Adipocyte (in vitro differentiated cells): ENCODE results near the gene DNAJC4.
"Not testable (repeated sequence)": the region's sequence is repeated elsewhere in the genome, so short reads cannot be mapped to it uniquely, and the experiment has no call there.

Experiments used
- DNase-seq: peaks from one replicate; pipeline ENCODE4 v3.0.0-alpha.2; 2015; ENCODE audit warnings: low read depth
- H3K27me3 ChIP-seq: replicated peaks from 2 replicates; pipeline ENCODE4 v1.7.0; 2013; ENCODE audit warnings: mild to moderate bottlenecking, low read length, moderate library complexity; ENCODE audit not compliant: control insufficient read depth, insufficient read depth
- H3K36me3 ChIP-seq: 2 replicates; pipeline ENCODE4 v1.7.0; 2013; ENCODE audit warnings: low read length, mild to moderate bottlenecking, moderate library complexity; ENCODE audit not compliant: control insufficient read depth, insufficient read depth, severe bottlenecking
- H3K4me1 ChIP-seq: 2 replicates; pipeline ENCODE4 v1.7.0; 2013; ENCODE audit warnings: mild to moderate bottlenecking, low read length, moderate library complexity; ENCODE audit not compliant: control insufficient read depth, insufficient read depth
- H3K4me3 ChIP-seq: 2 replicates; pipeline ENCODE4 v1.7.0; 2013; ENCODE audit warnings: mild to moderate bottlenecking, low read length, moderate library complexity
- H3K9ac ChIP-seq: 2 replicates; pipeline ENCODE4 v1.7.0; 2013; ENCODE audit warnings: mild to moderate bottlenecking, low read length, moderate library complexity
- H3K9me3 ChIP-seq: 2 replicates; pipeline ENCODE4 v1.7.0; 2013; ENCODE audit warnings: mild to moderate bottlenecking, low read length, moderate library complexity; ENCODE audit not compliant: control insufficient read depth

The DNAJC4 gene

DNA sequence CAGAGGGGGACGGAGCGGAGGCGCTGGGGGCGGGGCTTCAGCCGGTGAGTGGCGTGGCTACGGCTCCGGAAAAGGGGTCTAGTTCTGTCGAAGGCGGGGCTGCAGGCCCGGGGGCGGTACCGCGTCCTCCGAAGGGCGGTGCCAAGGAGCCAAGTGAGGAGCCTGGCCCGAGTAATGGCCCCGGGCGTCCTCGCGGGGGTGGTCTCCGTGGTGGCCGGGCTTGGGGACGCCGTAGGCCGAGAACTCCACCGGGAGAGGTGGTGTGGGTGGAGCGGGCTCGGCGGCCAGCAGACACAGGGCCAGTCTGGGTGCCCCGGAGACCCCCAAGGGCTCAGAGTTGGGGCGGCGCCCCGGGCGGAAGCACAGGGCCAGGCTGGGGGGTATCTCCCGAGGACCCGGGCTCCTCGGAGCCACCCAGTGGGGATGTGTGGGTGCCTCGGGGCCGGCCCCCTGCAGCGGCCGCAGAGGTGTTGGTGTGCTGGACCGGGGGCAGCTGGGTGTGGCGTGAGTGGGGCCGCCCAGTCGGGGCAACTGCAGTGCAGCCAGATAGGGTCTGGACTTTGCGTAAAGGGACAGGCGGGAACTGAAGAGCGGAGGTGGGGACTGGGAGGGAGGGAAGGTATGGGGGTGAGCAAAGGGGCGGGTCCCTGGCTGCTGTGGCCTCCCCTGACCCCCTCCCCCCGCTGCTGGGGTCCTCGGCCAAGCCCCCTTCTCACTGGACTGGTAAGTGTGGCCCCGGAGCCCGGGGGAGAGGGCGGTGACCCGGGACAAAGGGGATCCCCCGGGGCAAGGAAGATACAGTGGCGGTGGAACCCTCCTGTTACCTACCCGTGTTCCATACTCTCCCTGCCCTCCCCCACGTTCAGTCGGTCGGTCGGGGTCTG, 11.4 kb downstream of the DNAJC4 start:
- Histone ChIP-seq H3K4me1 (peaks cover 35% of the 10 kb centered on the region), H3K27me3 (no peaks in the 10 kb centered on the region), H3K9ac (peak overlapping the region; percentile 95), H3K4me3 (peak overlapping the region; percentile 90), H3K9me3 (no peaks in the 10 kb centered on the region), H3K36me3 (peaks cover 32% of the 10 kb centered on the region)
- peak; percentile 59 for DNase-seq

DNA sequence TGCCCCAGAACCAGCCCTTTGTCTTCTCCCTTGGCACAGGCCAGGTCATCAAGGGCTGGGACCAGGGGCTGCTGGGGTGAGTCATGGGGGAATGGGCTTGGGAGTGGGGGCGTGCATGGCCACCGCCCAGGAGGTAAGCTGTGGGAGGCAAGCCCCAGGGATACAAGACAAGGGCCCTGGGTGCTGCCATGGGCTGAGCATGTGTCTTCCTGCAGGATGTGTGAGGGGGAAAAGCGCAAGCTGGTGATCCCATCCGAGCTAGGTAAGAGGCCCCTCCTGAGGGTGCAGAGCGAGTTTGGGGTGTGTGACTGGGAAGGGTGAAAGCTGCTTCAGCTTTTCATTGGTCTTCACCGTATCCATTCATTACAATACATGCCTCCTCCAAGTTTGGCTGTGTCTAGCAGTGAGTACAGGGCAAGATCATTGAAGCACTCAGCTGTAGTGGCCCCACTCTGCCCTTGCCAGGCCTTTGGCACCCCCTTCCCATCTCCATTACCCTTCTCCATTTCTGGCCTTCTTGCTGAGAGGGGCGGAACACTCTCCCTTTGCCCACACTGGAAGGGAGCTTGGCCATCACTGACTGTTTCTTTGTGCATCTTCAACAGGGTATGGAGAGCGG, 13.0 kb downstream of the DNAJC4 start:
- H3K27me3 ChIP-seq = no peaks in the 10 kb centered on the region
- peak overlapping the region; percentile 90 for H3K4me3 ChIP-seq
- H3K9me3 ChIP-seq = no peaks in the 10 kb centered on the region
- H3K36me3 ChIP-seq = peaks cover 21% of the 10 kb centered on the region
- peaks cover 43% of the 10 kb centered on the region for H3K4me1 ChIP-seq
- no peak for DNase-seq
- H3K9ac ChIP-seq = peak overlapping the region; percentile 95

DNA sequence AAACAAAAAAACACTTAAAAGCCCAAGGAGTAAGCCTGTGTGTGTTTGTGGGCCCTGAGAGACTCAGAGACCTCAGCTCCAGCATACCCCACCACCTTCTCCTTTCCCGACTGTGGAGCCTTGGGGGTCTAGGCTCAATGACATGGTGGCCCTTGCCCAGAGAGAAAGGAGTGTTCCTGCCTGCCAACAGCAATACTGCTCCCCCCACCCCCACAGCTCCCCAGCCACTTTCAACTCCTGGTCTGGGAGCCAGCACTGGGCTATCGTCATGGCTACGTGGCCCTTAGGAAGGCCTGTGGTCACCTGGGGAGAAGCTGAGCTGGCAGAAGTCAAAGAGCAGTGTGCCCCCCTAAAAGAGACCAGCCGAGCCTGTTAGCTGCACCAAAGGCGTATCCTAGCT, 13.8 kb downstream of the DNAJC4 start:
- Histone ChIP-seq H3K36me3 (peaks cover 14% of the 10 kb centered on the region), H3K4me3 (no peak overlapping the region), H3K4me1 (peaks cover 43% of the 10 kb centered on the region), H3K27me3 (no peaks in the 10 kb centered on the region), H3K9ac (peak overlapping the region; percentile 34), H3K9me3 (no peaks in the 10 kb centered on the region)
- no peak for DNase-seq

DNA sequence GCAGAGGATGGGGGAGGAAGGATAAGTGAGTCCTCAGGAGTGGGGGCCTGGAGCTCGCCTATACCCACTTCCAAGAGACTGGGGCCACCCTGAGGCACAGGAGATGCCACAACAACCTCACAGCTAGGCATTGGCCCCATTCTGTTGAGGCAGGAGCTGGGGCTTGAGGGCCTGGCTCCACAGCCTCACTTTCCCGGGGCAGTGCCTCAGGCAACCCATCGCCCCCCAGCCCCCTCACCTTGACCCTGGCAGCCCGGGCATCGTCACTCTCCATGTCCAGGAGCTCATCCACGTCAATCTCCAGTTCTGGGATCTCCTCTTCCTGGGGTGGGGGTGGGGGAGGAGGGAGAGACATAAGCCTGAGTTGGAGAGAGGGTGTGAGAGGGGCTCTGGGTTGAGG, 14.6 kb downstream of the DNAJC4 start:
- Histone ChIP-seq H3K4me1 (peaks cover 42% of the 10 kb centered on the region), H3K4me3 (peak overlapping the region; percentile 94), H3K36me3 (peaks cover 14% of the 10 kb centered on the region), H3K27me3 (no peaks in the 10 kb centered on the region), H3K9me3 (no peaks in the 10 kb centered on the region), H3K9ac (peak overlapping the region; percentile 98)
- no peak for DNase-seq

- DNase-seq = no peak
- no peaks in the 10 kb centered on the region for H3K9me3 ChIP-seq
- peaks cover 14% of the 10 kb centered on the region for H3K36me3 ChIP-seq
- H3K4me3 ChIP-seq = peak overlapping the region; percentile 94
- H3K9ac ChIP-seq = peak overlapping the region; percentile 98
- peaks cover 38% of the 10 kb centered on the region for H3K4me1 ChIP-seq
- H3K27me3 ChIP-seq = no peaks in the 10 kb centered on the region
Measured at GRCh38 chr11:64245401-64245796, 15.1 kb downstream of the DNAJC4 start.

- peak overlapping the region; percentile 98 for H3K9ac ChIP-seq
- H3K27me3 ChIP-seq = no peaks in the 10 kb centered on the region
- peaks cover 38% of the 10 kb centered on the region for H3K4me1 ChIP-seq
- peaks cover 14% of the 10 kb centered on the region for H3K36me3 ChIP-seq
- DNase-seq = peak; percentile 91
- peak overlapping the region; percentile 94 for H3K4me3 ChIP-seq
- no peaks in the 10 kb centered on the region for H3K9me3 ChIP-seq
Measured at GRCh38 chr11:64245797-64246620, 15.7 kb downstream of the DNAJC4 start.

GRCh38 chr11:64246621-64246870, 16.2 kb downstream of the DNAJC4 start:
- Histone ChIP-seq H3K36me3 (peaks cover 14% of the 10 kb centered on the region), H3K4me3 (peak overlapping the region; percentile 94), H3K9ac (peak overlapping the region; percentile 98), H3K4me1 (peaks cover 38% of the 10 kb centered on the region)
- not testable (repeated sequence) for H3K9me3 ChIP-seq, H3K27me3 ChIP-seq, DNase-seq

- H3K9ac ChIP-seq = peak within 1 kb of the TSS; percentile 98
- H3K4me3 ChIP-seq = peak within 1 kb of the TSS; percentile 94
- H3K9me3 ChIP-seq = no peaks in the 10 kb centered on the region
- H3K36me3 ChIP-seq = peaks cover 14% of the 10 kb centered on the region
- peaks cover 40% of the 10 kb centered on the region for H3K4me1 ChIP-seq
- peak; percentile 94 for DNase-seq
- H3K27me3 ChIP-seq = no peaks in the 10 kb centered on the region
Measured at GRCh38 chr11:64246871-64247728, 16.8 kb downstream of the DNAJC4 start, which contains the start of gene PPP1R14B. PPP1R14B (minus strand) TSS chr11:64246943; CDS start chr11:64246673, 270 bp downstream.

DNA sequence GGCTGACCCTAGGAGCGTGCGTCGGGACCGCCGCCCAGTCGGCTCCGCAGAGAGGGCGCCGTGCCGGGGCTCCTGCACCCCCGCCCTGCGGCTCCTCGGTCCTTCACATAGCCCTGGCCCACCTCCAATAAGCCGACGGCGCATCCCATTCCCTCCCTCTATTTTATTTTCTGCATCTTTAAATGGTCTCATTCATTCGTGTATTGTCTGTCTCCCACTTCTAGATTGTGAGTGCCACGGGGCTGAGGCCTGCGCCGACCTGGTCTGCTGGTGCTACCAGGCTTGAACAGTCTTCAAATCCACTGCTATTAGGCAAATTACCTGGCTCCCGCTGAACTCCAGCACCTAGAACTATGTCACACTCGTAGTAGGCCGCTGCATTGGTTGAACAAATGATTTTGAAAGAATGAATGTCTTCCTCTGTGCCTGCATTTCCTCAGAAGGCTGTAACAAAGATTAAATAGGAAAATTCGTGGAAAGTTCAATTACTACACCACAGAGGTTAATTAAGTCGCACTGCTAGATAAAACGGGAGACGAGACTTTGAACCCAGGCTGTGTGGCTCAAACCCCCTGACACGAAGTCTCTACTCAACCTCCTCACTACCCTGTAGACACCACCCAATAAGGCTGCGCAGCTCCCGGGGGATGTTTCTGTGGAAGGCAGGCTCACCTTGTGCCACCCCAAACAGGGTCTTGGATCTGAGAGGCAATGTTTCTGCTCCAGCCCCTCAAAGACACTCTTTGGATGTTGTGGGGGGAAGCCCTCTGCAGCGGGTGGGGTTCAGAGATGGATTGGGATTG, 17.6 kb downstream of the DNAJC4 start:
- H3K4me3 ChIP-seq = peak overlapping the region; percentile 90
- H3K4me1 ChIP-seq = peaks cover 37% of the 10 kb centered on the region
- no peak for DNase-seq
- no peaks in the 10 kb centered on the region for H3K27me3 ChIP-seq
- peaks cover 14% of the 10 kb centered on the region for H3K36me3 ChIP-seq
- H3K9me3 ChIP-seq = no peaks in the 10 kb centered on the region
- H3K9ac ChIP-seq = peak overlapping the region; percentile 93

GRCh38 chr11:64248578-64248977, 18.2 kb downstream of the DNAJC4 start:
- H3K9me3 ChIP-seq = no peaks in the 10 kb centered on the region
- H3K4me1 ChIP-seq = peaks cover 38% of the 10 kb centered on the region
- peak overlapping the region; percentile 93 for H3K9ac ChIP-seq
- no peak for DNase-seq
- no peak overlapping the region for H3K4me3 ChIP-seq
- no peaks in the 10 kb centered on the region for H3K27me3 ChIP-seq
- peaks cover 8% of the 10 kb centered on the region for H3K36me3 ChIP-seq
